ENCODE data around the gene MRM2.

Gene MRM2

GRCh38 chr7:2201686-2202360 is 40.2 kb downstream of the MRM2 start:
- DNase-seq, result no peak

DNA sequence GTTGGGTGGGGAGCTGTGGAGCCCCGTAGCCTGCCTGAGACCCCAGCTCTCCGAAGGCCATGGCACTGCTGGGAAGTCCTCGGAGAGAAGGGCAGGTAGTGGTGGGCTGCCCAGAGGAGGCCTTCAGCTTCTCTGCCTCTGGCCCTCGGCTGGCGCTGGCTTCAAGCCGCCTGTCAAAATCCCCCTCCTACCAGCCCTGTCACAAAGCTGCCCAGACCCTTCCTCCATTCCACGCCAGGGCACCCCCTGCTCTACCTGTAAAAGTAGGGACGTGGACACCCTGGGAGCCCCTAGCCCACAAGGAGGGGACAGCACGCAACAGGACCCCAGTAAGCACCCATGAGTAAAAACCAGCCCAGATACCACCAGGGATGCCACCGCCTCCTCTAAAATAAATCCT is 40.9 kb downstream of the MRM2 start:
- DNase-seq, result no peak

GRCh38 chr7:2200584-2200980 is 41.4 kb downstream of the MRM2 start:
- DNase-seq, result no peak

DNA sequence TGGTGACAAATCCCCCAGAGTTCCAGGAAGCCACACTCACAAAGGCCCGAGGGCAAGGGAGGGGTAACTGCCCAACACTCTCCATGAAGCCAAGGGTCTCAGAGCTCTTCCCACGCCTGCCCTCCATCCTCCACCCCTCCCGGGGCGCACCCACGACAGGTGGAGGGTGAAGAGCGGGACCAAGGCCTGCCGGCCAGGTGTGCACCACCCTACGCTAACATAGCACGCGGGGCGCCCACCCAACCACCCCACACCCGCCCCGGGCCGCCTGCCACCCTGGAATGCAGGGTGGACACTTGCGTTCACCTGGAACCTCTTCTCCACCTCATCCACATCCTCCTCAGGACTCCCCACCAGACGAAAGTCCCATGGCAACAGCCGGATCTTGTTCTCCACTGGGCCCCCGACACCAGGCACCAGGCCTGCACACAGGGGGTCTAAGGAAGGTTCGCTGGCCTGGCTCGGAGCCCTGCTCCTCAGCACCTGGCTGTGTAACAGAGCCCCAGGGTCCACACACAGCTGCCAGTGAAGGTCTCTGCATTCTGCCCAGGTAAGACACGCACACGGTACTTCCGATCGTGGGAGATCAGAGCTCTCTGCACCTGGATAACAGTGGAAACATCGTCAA is 41.9 kb downstream of the MRM2 start:
- DNase-seq, result no peak

- no peak for DNase-seq
Measured at GRCh38 chr7:2199528-2199927, 42.5 kb downstream of the MRM2 start.

DNA sequence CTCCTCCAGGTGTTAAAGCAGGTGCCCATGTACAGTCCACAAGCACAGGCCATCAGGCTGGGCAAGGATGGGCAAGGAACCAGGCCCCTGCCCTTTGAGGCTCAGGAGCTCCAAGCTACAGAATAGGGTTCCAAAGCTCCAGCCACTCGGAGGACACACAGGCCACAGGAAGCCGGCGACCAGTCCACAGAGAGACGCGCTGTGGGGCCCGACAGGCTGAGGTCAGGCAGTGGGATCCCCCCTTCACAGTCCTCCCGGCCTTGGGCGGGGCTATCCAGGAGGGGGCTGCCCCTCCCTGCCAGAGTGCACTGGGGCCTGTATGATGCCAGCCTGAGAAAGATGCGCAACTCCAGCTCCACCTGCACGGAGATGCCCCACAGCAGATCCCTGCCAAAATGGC is 43.2 kb downstream of the MRM2 start:
- no peak for DNase-seq

DNA sequence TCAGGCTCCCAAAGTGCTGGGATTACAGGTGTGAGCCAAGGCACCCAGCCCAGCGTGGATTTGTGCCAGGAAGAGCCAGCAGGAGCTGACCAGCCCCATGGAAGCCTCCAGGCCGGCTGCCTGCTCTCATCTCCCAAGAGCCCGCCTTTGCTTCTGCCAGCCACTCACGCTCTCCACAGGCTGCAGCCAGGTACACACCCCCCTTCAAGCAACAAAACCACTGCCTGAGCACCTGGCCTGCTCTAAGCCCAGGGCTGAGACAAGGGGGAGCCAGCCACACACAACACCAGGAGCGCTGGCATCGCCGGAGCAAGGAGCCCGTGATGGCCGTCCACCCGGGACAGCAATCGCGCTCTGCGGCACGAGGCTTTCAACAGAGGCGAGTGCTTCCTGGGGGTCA is 43.8 kb downstream of the MRM2 start:
- DNase-seq, result no peak

DNA sequence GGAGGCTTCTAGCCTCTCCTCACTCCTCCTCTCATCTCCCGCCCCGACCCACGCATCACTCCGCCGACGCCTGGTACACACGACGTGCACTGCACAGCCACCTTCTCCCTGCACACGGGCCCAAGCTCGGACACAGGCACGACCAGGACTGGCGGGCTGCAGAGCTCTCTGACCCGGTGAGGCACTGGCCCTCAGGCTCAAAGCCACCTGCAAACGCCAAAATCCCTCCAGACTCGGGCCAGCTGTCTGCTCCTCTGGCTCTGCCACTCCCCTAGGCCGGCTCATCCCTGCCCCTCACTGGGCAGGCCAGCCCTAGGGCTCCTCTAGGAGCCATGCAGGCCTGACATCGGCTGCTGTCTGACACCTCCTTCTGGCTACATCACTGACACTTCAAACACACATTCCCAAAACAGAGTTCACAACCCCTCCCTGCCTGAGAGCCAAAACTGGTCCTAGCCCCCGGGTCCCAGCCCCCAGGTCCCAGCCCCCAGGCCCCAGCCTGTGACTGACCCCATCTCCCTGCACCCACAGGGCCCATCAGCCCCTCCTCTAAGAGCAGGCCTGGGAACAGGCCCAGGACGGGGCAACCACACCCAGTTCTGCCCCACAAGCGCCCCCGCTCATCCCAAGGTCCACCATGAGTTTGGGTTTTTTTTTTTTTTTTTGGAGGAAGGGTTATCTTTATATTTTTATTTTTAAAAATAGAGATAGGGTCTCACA is 44.4 kb downstream of the MRM2 start:
- no peak for DNase-seq

DNA sequence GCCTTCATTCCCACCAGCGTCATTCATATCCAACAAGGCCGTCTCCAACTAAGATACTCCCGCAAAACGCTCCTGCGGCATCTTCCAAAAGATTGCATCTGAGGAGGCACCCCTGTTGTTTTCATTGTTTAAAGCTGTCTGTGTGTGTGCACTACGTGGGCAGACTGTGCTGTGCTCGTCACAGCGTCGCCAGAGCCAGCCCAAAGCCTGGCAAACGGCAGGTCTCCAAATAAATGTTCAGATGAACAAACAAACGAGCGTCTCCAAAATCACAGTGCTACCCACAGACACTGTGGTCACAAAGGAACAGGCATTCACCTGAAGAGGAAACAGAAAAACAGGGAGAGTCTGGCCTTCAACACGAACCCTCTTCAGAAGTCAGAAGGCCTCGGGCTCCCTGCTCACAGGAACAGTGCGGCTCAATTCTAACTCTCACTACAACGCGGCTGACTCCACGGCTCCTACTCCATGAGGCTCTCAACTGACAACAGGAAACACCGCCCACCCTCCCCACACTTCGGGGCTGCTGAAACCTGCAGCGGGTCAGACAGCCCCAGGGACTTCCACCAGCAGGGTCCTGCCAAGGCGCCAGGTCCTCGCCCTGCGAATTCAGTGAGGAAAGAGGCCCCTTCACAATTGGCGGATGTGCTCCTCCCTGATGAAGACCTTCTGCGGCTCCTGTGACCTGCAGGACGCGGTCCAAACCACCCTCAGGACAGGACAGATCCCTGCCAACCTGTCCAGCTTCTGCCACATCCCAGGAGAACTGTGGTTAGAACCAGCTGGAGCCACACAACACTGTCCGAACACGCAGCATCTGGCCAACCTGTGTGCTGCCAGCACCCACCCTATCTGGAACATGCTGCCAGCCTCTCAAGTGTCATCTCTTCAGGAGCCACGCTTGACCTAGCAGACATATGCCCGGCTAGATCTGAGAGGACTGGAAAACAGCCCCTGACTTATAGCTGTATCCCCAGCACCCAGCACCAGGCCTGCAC is 45.3 kb downstream of the MRM2 start:
- DNase-seq, result no peak

- no peak for DNase-seq
Measured at GRCh38 chr7:2195400-2196246, 46.4 kb downstream of the MRM2 start.

GRCh38 chr7:2193575-2194305 is 48.3 kb downstream of the MRM2 start:
- no peak for DNase-seq

DNA sequence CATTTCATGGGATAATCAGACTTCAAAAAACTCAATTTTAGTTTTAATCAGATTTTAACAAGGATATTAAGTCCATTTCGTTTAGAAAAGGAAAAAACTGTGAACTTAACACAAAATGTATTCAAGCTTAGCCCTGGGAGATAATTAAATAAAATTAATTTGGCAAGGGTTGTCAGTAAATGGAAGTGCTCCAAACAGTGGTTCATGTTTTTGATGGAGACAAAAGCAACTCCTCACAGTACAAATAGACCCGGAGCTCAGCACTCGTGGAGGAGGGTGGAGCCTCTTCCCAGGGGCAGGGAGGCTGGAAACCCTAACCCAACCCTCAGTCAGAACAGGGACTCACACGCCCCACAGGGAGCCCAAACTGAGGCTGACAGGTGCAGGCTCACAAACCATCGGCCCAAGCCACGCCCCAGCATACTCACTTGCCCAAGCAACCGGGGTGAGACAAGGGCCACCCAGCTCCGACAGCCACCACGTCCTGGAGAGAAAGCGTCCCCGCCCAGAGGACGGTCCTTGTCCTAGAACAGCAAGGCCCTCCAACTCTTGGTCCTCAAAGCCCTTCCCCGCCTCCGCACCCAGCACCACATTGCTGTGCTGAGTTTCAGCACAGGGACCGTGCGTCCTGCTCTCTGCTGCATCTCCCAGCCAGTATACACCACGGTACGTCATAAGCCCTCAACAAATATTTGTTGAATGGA is 49.0 kb downstream of the MRM2 start:
- DNase-seq, result no peak

DNA sequence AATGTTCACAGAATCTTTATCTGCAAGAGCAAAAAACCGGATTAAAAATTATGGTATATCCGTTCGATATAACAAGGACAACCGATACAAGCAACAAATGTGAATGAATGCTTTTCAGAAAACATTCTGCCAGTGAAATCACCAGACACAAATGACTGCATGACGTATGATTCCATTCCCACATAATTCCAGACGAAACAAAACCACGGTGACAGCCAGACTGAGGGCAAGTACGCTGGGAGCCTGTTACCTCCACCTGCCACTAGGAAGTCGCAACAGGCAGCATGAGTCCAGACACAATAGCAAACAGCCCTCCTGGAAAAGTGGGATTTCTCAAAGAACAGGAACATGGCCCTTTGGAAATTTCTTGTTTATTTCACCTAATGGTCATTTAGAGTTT is 51.0 kb downstream of the MRM2 start:
- DNase-seq, result no peak

GRCh38 chr7:2190531-2190930 is 51.5 kb downstream of the MRM2 start:
- no peak for DNase-seq

DNA sequence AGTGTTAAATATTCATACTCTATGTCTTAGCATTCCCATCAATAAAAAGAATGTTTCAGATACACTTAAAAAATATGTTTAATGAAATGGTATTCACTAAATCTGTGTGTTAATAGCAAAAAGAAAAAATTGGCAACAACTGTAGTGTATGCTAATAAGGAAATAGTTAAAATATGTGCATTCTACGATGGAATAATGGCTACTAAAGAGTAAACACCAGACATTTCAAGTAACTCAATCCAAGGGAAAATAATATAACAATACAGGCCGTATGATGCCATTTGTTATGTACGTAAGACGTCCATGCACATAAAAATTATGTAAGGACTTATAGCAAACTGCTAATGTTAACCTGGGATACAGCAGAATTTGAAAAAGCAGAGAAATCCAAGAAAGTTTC is 55.8 kb downstream of the MRM2 start:
- DNase-seq, result no peak

- DNase-seq, result no peak
Measured at GRCh38 chr7:2185715-2186114, 56.3 kb downstream of the MRM2 start.

Measured in stimulated activated CD4-positive, alpha-beta T cell treated with anti-CD3 and anti-CD28 coated beads, Interleukin-4, amount 100 ng/mL, for 4 hours (primary cell).